HG03139 (cell line): ENCODE measurements around the gene CSTF2.

Source experiments
- ATAC-seq: cut with Tn5 transposase; IDR thresholded peaks from one replicate; pipeline ENCODE4 v1.9.1; 2021; ENCODE audit not compliant: unreplicated experiment

Gene CSTF2

DNA sequence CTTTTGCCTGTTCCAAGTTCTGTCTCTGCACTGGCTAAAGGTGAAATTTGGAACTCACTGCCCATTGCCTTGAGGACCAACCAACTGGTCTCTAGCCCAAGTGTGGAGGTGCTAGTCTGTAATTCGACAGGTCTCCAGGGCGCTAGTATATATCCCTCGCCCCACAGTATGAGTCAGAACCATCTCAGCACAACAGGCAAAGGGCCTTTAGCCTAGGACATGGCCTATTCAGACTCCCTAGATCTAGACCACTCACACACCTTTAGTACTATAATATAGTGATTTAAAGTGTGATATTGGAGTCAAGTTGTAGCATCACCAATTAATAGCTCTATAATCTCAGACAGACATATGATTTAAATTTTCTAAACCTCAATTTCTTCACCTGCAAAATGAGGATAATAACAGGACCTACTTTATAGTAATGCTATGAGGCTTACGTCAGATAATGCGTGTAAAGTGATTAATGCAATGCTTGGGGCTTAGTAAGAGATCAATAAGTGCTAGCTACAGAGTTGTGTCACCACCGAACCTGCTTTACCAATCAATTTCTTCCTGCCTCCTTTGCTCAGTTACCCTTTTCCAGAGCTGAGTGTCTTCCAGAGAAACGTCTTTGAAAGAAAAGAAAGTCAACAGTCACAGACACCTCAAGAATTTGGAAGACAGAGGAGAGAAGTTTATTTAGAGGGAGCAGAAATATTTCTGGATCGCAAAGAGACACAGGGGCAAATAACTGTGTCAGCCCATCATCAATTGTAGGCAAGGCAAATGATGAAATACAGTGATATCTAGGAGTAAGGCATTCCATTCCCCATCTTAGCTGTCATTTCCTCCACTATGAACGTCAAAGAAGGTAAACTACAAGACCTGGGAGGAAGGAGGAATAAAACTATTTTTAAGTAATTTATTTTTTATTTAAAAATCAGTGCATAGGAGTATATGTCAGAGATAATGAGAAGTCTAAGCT, 51.7 kb downstream of the CSTF2 start:
- no peak for ATAC-seq

DNA sequence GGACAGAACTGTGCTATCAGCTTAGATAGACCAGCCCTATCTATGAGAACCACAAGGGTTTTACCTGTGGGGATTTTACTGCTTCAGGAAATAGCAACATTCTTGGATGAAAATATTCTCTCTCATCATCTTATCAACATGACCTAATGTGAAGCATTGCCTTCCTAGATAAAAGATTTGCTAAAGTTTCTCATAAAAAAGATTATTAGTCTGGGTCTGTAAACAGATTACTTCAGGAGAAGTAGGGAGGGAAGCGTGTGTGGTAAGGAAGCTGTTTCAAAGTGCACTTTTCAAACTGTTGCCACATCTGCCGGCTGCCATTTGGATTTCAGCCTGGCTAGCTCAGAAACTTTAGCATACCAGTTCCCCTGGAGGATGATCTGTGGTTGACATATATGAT, 54.1 kb downstream of the CSTF2 start, which contains the start of gene NOX1:
Gene NOX1, minus strand, starts transcription at position 35 of the 400 bp plus-strand sequence. CDS start 220 bp downstream, outside the sequence.
- ATAC-seq = no peak

DNA sequence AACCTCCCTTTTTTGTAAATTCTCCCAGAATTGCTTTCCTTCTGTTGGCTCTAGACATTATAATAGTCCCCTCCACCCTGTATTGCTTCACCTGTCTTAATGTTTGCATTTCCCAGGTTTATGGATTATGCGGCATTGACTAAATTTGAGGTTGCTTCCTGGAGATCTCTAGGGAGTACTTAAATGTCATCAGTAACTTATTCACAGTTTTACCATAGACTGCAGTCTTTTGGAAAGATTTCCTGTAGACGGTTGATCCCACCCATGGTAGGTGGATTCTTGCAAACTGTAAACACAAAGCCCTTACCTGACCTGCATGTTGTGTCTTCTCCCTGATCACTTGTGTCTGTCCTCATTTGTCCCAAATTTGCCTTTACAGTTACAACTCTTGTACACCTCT, 60.2 kb downstream of the CSTF2 start:
- ATAC-seq = no peak

DNA sequence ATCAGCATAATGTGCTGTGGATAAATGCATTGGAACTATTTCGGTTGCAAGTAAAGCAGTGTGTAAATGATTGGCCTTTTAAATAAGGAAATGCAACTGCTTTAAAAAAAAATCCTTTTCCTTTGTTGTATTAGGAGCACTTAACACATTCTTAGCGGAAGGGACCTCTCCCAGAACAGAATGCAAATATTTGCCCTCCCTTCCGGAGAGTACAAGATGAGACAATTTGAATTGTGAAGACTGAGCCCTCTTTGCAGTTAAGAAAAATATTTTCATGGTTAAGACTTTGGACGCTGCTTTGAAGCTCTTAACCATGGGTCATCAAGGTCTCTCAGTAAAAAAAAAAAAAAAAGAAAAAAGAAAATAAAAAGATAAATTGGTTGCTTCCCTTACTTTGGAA, 63.5 kb downstream of the CSTF2 start:
- ATAC-seq = no peak
